T1000 (cell line): Measurements from ENCODE around the gene PRKCA.
A peak's percentile ranks its signal among the peaks of the same experiment; 100 is the strongest.
"Not testable (repeated sequence)": the region's sequence is repeated elsewhere in the genome, so short reads cannot be mapped to it uniquely, and the experiment has no call there.

Experiments used
- DNase-seq: peaks from one replicate; lab custom pipeline; 2025; ENCODE audit warnings: mixed read lengths; lab: John Stamatoyannopoulos, UW

Gene PRKCA

DNA sequence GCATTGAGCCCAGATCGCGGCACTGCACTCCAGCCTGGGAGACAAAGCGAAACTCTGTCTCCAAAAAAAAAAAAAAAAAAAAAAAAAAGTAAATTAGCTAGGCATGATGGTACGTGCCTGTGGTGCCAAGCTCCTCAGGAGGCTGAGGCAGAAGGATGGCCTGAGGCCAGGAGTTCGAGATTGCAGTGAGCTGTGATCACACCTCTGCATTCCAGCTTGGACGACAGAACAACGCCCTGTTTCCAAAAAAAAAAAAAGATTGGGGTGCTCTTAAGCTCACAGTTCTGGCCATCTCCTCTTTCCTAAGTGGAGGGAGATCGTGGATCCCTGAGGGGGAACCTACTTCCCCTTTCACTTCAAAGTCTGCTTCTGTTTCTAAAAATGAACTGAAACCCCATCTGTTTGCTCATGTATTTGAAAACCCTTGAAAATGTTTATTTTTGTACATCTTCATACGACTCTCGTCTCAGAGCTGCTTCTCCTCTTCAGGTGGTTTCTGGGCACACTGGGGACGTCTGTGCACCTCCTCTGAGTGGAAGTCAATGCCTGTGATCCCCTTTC is 138.8 kb downstream of the PRKCA start:
- DNase-seq, result no peak

DNA sequence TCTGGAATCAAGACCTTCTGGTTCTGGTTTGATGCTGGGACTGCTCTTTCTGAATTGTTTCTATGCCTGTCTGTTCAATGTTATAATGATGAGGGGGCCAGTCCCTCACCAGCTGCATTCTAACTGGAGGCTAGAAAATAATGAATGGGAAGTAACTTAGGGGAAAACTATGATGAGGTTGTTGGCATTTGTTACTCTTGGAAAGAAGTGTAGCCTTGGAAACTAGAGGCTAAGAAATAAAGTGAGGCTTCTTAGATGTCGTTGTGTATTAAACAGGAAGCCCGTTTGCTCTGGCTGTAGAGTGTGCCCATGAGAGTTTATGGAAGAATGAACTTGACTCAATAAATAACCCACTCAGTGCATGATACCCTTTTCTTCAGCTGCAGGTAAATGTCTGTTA is 140.8 kb downstream of the PRKCA start:
- no peak for DNase-seq

DNA sequence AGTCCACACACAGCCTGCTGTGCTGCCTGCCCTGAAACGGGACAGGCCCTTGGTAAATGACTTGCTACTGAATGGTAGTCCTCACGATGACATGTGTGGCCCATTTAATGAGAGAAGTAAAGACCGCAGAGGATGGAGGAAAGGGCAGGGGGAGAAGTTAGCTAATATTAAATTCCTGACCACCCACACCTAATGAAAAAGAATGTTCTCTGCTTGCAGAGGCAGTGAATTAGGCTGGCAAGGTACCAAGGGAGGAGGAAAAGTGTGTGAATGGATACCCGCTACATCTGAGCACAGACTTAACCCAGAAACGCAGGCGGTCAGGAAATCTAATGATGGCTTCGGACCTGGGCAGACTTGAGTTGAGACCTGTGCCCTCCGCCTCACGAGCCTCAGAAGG is 141.2 kb downstream of the PRKCA start:
- DNase-seq, result no peak

DNA sequence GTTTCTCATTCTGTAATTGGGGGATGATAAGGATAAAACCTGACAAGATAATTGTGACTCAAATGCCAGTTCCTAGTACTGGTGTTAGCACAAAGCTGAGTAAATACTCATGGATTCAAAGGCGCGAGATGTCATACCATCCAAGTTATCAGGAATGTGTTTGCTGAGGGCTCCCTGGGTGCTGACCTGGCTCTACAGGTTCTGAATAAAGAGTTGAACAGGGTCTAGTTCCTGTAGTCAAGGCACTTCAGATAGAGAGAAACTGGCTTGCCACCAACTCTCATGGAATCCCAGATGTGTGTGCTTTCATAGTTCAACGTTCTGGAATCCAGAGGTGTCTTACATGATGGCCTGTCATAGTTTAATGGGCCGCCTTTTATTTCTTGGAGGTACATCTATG is 141.6 kb downstream of the PRKCA start:
- no peak for DNase-seq

DNA sequence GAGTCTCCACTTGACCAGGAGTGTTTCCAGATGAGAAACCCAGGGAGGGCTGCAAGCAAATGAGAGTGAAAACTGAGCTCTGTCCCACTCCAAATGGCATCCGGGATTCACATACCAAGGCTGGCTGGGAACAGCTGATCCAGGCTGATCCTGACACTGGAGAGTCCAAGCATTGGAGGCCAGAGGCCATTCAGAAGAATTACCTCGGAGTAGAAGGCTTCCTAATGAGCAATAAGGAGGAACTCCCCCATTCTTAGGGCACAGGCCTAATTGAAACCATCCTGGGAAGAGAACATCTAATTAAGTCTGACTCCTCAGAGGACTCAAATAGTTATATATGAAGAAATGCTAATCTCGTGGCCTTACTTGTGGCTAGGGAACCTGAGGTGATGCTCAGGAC is 142.8 kb downstream of the PRKCA start:
- no peak for DNase-seq

DNA sequence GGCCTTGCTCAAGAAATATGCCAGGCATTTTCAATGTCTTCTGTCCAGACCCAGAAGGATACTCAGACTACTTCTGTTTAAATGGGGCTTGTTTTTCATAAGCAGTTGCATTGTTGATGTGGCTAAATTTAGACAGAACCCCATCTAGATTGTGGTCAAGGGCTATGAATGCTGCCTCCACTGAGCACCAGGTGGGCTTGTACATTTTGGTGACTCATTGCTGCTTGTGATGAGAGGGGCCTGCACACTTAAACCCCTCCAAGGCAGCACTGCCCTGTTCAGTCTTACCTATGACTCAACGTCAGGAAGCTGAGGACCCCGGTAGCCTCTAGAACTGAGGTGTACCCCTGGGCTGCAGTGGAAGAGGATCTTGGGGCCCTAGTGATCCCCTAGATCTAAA is 144.0 kb downstream of the PRKCA start:
- no peak for DNase-seq

DNA sequence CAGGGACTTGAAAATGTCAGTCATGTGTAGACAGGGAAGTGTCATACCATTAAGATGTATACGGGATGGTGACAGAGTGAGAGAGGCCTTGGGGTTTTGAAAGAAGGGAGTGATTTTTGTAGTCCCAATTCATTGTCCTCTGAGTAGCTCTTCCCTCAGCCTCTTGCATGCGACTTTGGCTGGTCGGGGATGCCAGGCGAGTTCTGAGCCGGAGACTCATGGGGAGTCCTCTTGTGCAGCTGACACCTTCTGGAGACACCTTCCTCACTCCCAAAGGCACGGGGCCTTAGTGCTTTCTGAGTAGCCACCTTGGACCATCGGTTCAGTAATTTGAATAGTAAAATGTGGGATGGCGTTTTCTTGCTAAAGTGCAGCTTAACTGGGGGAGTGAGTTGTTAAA is 144.7 kb downstream of the PRKCA start:
- DNase-seq, result no peak

DNA sequence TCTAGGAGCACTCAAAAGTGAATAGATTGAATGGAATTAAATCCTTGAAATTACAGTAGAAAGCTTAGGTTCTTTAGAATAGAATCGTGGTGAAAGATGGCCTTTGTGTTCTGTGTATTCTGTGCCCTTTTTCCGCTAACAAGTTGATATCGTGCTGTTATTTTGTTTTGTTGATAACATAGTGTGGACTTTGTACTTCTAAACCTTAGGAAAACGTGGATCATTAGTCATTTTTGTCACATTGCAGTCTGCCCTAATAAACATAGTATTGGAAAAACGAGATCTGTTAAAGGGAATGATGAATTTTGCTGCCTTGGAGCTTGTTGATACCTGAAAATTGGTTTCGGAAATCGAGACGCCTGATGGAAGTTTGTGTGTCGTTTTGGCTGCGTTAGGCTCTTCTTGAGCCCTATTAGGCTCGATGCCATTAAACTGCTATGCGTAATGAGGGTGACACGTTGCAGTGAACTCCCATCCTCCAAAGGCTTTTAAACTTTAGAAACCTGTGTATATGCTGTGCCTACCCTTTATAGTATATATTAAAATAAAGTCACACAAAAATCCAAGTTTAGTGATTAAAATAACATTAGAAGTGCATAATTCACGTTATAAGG is 145.7 kb downstream of the PRKCA start:
- DNase-seq, result no peak

DNA sequence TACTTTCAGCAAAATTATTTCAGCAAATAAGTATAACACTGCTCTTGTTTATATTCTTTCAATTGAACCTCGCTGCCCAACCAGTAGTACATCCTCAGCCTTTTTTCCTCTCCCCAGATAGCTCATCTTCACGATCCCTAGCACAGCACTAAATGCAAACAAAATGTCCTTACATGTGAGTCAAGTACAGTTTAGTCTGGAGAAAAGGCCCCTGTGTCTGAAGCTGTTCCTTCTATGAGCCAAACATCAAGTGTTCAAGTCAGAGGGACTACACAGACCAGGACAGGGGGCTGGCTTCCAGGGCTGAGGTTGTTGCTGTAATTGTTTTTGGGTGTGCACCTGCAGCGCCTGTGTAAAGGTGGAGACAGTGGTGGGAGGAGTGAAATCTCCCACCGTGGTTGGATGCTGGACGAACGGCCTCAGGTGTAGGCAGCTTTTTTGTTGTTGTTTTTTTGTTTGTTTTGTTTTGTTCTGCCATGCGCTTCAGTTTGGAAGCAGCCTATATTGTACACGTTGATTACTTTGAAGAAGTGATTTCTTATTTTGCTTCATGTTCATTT is 147.1 kb downstream of the PRKCA start:
- no peak for DNase-seq

DNA sequence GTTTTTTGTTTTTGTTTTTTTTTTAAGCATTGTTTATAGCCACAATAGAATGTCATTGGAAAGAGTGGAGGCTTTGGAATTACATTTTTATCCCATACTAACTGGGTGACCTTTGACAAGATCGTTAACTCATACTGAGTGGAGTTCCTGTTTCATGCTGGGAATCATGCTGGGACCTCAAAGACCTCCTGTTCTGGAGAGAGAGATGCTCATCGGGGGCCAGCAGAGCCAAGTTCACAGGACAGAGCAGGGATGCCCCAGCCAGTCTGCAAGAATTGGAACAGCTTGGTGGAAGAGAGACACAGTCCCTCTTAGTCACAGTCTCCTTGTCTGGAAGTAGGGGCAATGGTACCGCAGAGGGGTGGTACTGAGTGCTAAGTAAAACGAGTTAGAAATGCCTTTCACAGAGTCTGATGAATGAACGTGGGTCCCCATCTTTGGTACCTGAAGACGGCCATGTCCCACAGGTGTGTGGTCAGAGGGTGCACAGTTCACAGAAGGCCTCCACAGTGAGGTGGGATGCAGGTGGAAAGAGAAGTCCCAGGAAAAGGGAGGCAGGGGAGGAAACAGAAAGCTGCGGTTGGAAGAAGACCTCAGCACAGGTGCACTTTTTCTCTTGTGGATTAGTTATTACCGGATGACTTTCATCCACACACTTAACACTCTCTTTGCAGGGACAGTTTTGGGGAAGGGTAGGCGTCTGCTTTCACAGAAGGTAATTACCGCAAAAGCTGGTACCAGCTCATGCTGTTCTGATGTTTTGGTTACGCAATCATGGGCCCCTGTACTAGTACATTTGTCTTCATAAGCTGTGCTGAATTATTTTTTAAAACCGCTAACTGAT is 147.8 kb downstream of the PRKCA start:
- DNase-seq, result no peak

DNA sequence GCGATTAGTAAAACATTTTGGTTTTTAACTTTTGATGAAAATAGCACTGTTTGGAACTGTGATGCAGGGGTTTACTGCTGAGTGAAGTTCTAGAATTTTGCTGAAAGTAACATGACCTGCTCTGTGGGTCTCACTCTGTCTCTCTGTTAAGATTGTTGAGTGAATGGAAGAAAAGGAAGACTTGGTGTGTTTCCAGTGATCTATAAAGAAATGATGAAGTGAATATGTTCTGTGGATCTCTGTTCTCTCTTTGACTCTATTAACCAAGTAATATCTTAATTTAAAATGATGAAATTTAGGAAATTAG is 148.4 kb downstream of the PRKCA start:
- DNase-seq, result no peak

DNA sequence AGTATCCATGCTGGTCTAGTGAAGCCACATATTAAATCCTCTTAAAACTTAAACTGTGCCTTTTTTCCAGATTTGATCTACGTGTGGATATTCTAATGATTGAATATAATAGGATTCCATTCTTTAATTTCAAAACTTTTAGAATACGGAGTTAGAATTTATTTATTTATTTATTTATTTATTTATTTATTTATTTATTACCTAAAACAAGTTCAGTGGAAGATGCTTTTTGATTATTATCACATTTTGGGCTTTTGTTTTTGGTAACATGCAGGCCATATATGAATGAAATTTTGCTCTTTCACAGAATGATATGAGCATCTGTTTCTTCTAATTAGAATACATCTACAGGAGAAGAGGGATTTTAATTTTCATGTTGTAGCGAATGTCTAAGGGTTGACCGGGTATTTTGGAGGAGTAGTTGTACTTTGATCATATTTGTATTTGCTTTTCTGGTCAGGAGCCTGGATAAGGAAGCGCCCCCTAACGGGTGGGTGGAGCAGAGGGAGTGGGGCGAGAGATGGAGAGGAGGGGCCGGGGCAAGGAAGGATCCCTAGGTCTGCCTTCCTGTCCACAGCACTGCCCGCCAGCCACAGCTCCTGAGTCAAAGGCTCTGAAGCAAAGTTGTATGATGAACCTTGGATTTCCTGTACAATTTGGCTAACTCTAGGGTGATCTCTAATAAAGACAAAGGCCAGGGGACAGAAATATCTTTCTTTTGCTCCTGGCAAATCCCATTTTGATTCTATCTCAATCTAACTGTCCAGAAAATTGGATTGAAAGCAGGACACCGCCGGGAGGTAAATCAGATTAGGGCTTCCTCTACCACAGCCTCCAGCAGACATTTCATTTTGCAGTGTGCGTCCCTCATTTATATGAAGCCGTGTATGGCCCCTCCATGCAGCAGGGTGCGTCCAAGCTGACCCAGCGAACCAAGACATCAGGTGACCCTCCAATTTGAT is 149.1 kb downstream of the PRKCA start:
- DNase-seq, result no peak

DNA sequence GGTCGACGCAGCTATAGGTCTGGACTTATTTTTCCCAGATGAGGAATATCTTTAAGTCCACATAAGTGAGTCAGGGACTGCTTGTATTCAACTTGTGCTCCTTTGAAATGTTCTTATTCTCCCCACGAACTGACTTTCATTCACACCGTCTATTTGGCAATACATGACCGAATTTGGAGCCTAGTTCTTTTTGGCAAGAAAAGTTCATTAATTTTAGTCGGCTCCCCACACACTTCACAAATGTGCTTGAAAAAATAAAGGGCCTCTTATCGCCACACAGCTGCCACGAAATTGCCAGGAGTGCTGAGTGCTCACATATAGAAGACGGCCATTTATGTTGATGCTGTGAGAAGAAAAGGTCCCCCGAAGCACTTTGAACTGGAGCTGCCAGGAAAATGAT is 152.6 kb downstream of the PRKCA start:
- DNase-seq, result no peak

DNA sequence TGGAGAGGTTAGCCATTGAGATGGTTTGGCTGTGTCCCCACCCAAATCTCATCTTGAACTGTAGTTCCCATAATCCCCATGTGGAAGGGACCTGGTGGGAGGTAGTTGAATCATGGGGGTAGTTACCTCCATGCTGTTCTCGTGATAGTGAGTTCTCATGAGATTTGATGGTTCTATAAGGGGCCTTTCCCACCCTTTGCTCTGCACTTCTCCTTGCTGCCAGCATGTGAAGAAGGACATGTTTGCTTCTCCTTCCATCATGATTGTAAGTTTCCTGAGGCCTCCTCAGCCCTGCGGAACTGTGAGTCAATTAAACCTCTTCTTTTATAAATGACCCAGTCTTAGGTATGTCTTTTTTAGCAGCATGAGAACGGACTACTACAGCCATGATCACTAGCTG is 155.1 kb downstream of the PRKCA start:
- not testable (repeated sequence) for DNase-seq

DNA sequence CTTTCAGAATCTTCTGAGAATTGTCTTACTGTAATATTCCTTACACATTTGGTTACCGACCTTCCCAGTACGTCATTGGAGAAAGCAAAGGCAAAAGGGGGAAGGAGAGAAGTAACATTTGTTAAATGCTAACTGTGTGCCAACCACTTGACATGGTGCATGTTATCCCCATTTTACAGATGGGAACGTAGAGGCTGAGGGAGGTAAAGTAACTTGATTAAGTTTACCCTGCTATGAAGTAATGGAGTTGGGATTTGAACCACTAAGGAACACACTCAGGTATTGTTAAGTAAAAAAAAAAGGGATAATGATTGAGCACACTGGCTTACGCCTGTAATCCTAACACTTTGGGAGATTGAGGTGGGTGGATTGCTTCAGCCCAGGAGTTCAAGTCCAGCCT is 156.4 kb downstream of the PRKCA start:
- DNase-seq, result no peak

DNA sequence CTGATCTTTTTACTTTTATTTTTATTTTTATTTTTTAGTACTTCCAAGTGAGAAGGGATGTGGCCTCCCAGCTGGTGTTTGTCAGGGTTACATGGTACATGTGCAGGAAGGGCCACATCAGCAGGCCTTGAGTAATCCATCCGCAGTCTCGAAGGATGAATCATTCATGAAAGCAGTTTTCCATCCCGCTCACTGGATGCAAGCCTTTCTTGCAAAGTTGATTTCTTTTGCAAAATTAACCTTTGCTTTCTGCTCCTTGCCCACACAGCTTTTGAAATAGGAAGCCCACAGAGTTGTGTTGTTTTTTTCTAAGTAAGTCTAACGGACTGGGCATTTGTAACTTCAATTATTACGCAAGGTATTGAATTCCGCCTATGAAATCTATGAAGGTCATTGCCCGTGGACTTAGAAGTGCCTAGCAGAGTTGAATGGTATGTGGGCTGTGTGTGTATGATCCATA is 157.4 kb downstream of the PRKCA start:
- DNase-seq, result peak; percentile 72

DNA sequence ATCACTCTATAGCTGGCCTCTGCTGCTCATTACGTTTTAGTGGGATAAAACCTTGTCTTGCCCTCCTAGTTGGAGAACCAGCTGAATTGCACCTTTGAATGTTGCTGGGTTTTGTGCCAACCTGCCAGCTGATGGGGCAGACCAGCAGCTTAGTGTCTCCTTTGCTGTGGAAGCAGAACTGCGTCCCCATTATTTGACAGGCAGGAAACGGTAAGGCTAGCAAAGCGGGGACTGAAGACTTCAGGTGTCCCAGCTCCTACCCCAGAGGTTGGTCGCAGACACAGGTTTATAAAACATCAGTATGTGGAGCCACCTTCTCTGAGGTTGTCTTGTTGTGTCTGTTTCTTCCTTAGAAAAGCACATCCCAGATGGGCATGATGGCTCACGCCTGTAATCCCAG is 158.1 kb downstream of the PRKCA start:
- no peak for DNase-seq

DNA sequence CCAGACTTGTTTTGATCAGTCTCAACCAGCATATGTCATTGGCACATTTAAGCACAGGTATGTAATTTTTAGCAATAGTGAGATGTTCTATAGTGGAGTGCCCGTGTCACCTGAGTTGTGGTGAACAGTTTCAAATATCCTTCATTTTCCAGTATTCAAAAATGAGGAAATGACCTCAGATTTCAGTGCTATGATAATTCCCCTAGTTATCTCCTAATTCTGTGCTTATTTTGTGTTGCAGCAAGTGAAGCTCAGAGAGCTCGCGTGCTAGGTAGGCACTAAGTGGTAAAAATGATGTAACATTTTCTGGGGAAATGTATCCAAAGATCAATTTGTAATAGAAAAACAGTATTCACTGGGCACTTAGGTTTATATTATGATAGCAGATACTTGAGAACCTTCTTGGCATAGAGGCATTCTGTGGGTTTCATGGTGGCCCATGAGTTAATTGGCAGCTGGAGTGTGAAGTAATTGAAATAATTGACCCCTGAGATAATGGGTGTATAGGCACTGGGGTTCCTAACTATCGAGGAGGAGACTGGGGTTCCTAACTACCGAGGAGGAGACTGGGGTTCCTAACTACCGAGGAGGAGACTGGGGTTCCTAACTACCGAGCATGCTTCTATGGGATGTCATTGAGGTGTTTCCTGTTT is 159.1 kb downstream of the PRKCA start:
- no peak for DNase-seq

DNA sequence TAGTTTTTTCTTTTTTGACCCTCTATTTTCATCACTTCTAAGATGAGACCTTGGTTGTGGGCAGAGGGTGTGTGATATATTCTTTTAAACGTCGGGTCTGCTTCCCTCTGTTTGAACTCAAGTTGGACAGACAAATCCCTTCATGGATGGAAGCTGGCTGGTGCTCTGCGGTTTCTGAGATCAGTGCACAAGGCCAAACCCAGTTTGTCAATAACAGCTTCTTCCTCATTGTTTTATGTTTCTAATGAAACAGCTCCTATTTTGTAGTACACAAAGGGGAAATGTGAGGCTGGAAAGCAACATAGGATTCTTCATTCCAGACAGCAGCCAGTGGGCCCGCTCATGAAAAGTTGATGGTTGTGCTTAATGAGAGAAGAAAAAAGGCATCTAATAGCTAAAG is 159.6 kb downstream of the PRKCA start:
- DNase-seq, result no peak

DNA sequence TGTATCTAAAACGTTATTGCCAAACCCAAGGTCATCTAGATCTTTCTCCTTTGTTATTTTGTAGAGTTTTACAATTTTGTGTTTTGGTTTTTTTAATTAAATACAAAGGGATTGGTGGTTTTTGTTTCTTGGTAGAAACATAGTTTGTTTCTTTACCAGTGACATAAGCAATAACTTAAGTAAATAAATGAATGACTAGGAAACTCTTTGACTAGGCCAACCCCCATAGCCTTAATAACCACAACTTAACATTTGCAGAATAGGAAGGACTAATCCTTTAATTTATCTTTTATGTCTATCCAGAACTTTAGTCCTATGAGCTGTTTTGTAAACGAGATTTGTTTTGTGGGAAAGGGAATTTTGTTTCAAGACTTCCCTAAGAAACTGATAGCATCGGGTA is 162.5 kb downstream of the PRKCA start:
- no peak for DNase-seq

DNA sequence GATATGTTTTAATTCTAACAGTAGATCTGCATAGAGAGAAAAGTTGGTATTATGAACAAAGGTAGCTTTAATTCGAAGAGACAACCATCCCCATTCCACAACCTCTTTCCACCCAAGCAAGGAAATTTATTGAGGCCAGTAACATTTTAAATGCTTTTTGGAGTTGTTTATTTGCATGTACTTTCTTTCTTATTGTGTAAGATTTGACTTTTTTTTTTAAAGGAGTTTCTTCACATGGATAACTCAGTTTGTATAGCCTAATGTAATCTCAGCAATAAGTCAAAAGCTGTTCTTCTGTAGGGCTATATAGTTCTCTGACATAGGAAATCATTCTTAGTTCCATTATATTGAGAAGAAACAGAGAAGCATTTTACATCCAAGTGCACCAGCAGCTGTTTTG is 163.3 kb downstream of the PRKCA start:
- no peak for DNase-seq
